Breast epithelium (tissue), 3 donors: ENCODE measurements around the gene SLC34A2.

ENCODE experiments used
- CTCF ChIP-seq, 3 donors: fragments of 450-650 bp; IDR thresholded peaks; one replicate each; pipeline ENCODE4 v1.5.1; 2016 to 2017; ENCODE audit warnings: antibody characterized with exemption in 3 of 3, mild to moderate bottlenecking in 3 of 3, moderate library complexity in 3 of 3
- POLR2A ChIP-seq: fragments of 450-650 bp; IDR thresholded peaks from one replicate; pipeline ENCODE4 v1.6.1; 2016; ENCODE audit warnings: antibody characterized with exemption, mild to moderate bottlenecking, moderate library complexity

- TF ChIP-seq POLR2A: no peak
- no peak for TF ChIP-seq CTCF (IDR thresholded peaks at IDR 0.05)
These were observed 20.6 kb downstream of the SLC34A2 start for GRCh38 chr4:25676221-25676620.
